ENCODE measurements around the gene SMIM35.

- TF ChIP-seq CTCF (IDR thresholded peaks at IDR 0.05) (no peak), POLR2A (IDR thresholded peaks at IDR 0.05) (no peak)
These were observed 90.7 kb downstream of the SMIM35 start for GRCh38 chr11:117996058-117996457.

All from breast epithelium (tissue), 3 donors.